Endothelial cell of umbilical vein (primary cell): ENCODE results near the gene ITGA2. TPM values are rescaled to one million over a fixed set of nuclear protein-coding genes. Genes with fewer than 3 reads are reported as not detected.

Source experiments
- BruUV-seq: library from RNA; stranded (reverse); fragments of 400-500 nt; replicated peaks from 2 replicates; lab custom pipeline; 2021; lab: Mats Ljungman, UMichigan
- CTCF ChIA-PET: fragments of 300-600, 350-600 bp; sonication (Branson Sonifier 250); formaldehyde crosslinking; loops from one replicate; lab custom pipeline; 2021; ENCODE audit warnings: antibody characterized with exemption, inconsistent platforms; lab: Charles Lee
- POLR2A ChIA-PET: fragments of 300-600, 350-600 bp; sonication (Branson Sonifier 250); formaldehyde crosslinking; loops from one replicate; lab custom pipeline; 2021; ENCODE audit warnings: antibody characterized with exemption, inconsistent platforms; lab: Charles Lee
- DNase-seq: peaks from one replicate; pipeline ENCODE4 v3.0.0-alpha.2; 2011; ENCODE audit warnings: low read depth, low spot score
- FAIRE-seq: peaks from 2 replicates; lab custom pipeline; 2011; peaks lifted over from hg19 to GRCh38; lab: Jason Lieb, UNC
- H2AFZ ChIP-seq: 2 replicates; pipeline ENCODE4 v1.6.0; 2012; ENCODE audit warnings: low read depth, low read length, control low read depth, inconsistent platforms
- H3K27ac ChIP-seq: 2 replicates; pipeline ENCODE4 v1.5.1; 2011; ENCODE audit warnings: low read depth, mild to moderate bottlenecking, control low read depth, low read length, moderate library complexity; ENCODE audit not compliant: insufficient read depth
- H3K27me3 ChIP-seq, 2 experiments: 2 replicates each; pipeline versions ENCODE4 v1.6.0 to v1.6.1; 2011; ENCODE audit warnings: low read length in 2 of 2, mixed read lengths in 1 of 2; ENCODE audit not compliant: control insufficient read depth in 2 of 2, insufficient read depth in 2 of 2
- H3K36me3 ChIP-seq, 2 experiments: 2 replicates in 1 of 2; 3 replicates in 1 of 2; pipeline ENCODE4 v1.5.1; 2011; ENCODE audit warnings: low read length in 2 of 2, mild to moderate bottlenecking in 1 of 2, moderate library complexity in 1 of 2; ENCODE audit not compliant: control insufficient read depth in 2 of 2, insufficient read depth in 2 of 2; ENCODE audit errors: extremely low read depth in 1 of 2
- H3K4me1 ChIP-seq: 3 replicates; pipeline ENCODE4 v1.5.1; 2011; ENCODE audit warnings: mild to moderate bottlenecking, low read length; ENCODE audit not compliant: control insufficient read depth, insufficient read depth; ENCODE audit errors: extremely low read depth
- H3K4me2 ChIP-seq: 2 replicates; pipeline ENCODE4 v1.6.1; 2011; ENCODE audit warnings: low read length, control low read depth, mixed read lengths; ENCODE audit not compliant: insufficient read depth
- H3K4me3 ChIP-seq, 3 experiments: fragments of 200-600 bp in 1 of 3; sonication (generic), shearing (Covaris generic) in 1 of 3; replicated peaks in 1 of 3; 2 replicates each; pipeline ENCODE4 v1.5.1; 2011 to 2016; ENCODE audit warnings: control low read depth in 3 of 3, low read length in 3 of 3, mild to moderate bottlenecking in 2 of 3, inconsistent platforms in 1 of 3, low read depth in 1 of 3, moderate library complexity in 1 of 3; ENCODE audit not compliant: insufficient read depth in 1 of 3
- H3K79me2 ChIP-seq: 2 replicates; pipeline ENCODE4 v1.6.0; 2012; ENCODE audit warnings: low read length, inconsistent platforms; ENCODE audit not compliant: control insufficient read depth, insufficient read depth
- H3K9ac ChIP-seq: replicated peaks from 2 replicates; pipeline ENCODE3; 2011; ENCODE audit warnings: low read length, control low read depth; ENCODE audit not compliant: insufficient read depth; ENCODE audit errors: extremely low read depth
- H3K9me1 ChIP-seq: replicated peaks from 3 replicates; pipeline ENCODE4 v1.6.0; 2011; ENCODE audit warnings: mild to moderate bottlenecking, low read length; ENCODE audit not compliant: control insufficient read depth, insufficient read depth; ENCODE audit errors: extremely low read depth
- H3K9me3 ChIP-seq: replicated peaks from 2 replicates; pipeline ENCODE4 v1.5.1; 2012; ENCODE audit warnings: low read length, inconsistent platforms; ENCODE audit not compliant: control insufficient read depth, insufficient read depth
- H4K20me1 ChIP-seq: replicated peaks from 2 replicates; pipeline ENCODE3; 2011; ENCODE audit warnings: mild to moderate bottlenecking, low read length; ENCODE audit not compliant: control insufficient read depth, insufficient read depth; ENCODE audit errors: extremely low read depth
- CTCF ChIP-seq, 2 donors: IDR thresholded peaks; 1 replicate in 1 of 2; 2 replicates in 1 of 2; pipeline ENCODE4 v1.5.1; 2011; ENCODE audit warnings: low read length in 2 of 2, mild to moderate bottlenecking in 2 of 2, moderate library complexity in 2 of 2, control low read depth in 1 of 2, inconsistent platforms in 1 of 2, low read depth in 1 of 2; ENCODE audit not compliant: insufficient read depth in 1 of 2; ENCODE audit errors: extremely low read depth in 1 of 2
- EZH2 ChIP-seq: IDR thresholded peaks from 2 replicates; pipeline ENCODE4 v1.6.1; 2012; ENCODE audit warnings: borderline replicate concordance, low read depth, mild to moderate bottlenecking, moderate library complexity, low read length, inconsistent platforms; ENCODE audit not compliant: severe bottlenecking
- FOS ChIP-seq: IDR thresholded peaks from 2 replicates; pipeline ENCODE4 v1.6.1; 2011; ENCODE audit warnings: mild to moderate bottlenecking, low read length, moderate library complexity, borderline replicate concordance; ENCODE audit not compliant: insufficient read depth
- GATA2 ChIP-seq: IDR thresholded peaks from 2 replicates; pipeline ENCODE4 v1.7.0; 2011; ENCODE audit warnings: low read depth, mild to moderate bottlenecking, moderate library complexity, mixed read lengths, low read length; ENCODE audit not compliant: insufficient read length, insufficient read depth
- JUN ChIP-seq: IDR thresholded peaks from 2 replicates; pipeline ENCODE4 v1.6.1; 2011; ENCODE audit warnings: borderline replicate concordance, low read depth; ENCODE audit not compliant: insufficient read length, insufficient read depth
- MAX ChIP-seq: IDR thresholded peaks from 2 replicates; pipeline ENCODE4 v1.6.1; 2011; ENCODE audit not compliant: insufficient read depth, insufficient read length
- MYC ChIP-seq: IDR thresholded peaks from one replicate; pipeline ENCODE4 v1.6.1; 2011; ENCODE audit warnings: mild to moderate bottlenecking, low read depth, low read length
- POLR2A ChIP-seq: IDR thresholded peaks from 2 replicates; pipeline ENCODE4 v1.6.1; 2012; ENCODE audit warnings: low read depth, mild to moderate bottlenecking, control low read depth, low read length
- POLR2AphosphoS5 ChIP-seq: IDR thresholded peaks from 2 replicates; pipeline ENCODE4 v1.6.1; 2012; ENCODE audit warnings: low read depth, mild to moderate bottlenecking, control low read depth, low read length, moderate library complexity; ENCODE audit not compliant: insufficient read depth
- dilution Hi-C: fragments of 300-500 bp; cut with MboI; formaldehyde crosslinking; loops from one replicate; pipeline ENCODE4 v1.15.0; 2019; ENCODE audit warnings: low sequenced_read_pairs; ENCODE audit not compliant: extremely low pct_ligation_motif_present
- intact Hi-C: fragments of 100-400 bp; cut with micrococcal nuclease; formaldehyde crosslinking; loops from one replicate; pipeline ENCODE4 v1.10.0; 2022
- polyA plus RNA-seq, 4 experiments: library from polyadenylated mRNA; depleted of rRNA in 3 of 4; stranded (reverse) in 3 of 4; unstranded in 1 of 4; fragments of >200 nt; gene quantifications; 2 replicates each; pipeline versions ENCODE4 v1.2.1 to v1.2.3, GENCODE V29; 2011 to 2012; ENCODE audit warnings: missing spikeins in 1 of 4
- total RNA-seq: library from RNA; stranded (reverse); gene quantifications from 2 replicates; pipeline ENCODE4 v1.2.3, GENCODE V29; 2021

Gene ITGA2
- total and polyA plus RNA-seq, 2 donors (not counting 3 experiments of a cell fraction or from before 2014, with no cell fraction given) = 11.2 to 62.3 TPM

- no peak for FAIRE-seq
- ChIA-PET POLR2A (no interaction called here), CTCF (interaction anchor here (0.8 to 2.6 kb wide), 5 partner anchors 9 to 92 kb away, joined by 3 to 10 read pairs (median 4); partner anchors contain the start of gene ITGA2)
- intact Hi-C loops (no loop called here), dilution Hi-C loops (no loop called here)
- Histone ChIP-seq H3K4me3 (peak overlapping the region in 1 of 3 experiments; percentile 12), H3K27ac (no peak overlapping the region), H3K9ac (no peak overlapping the region), H3K4me1 (peaks cover 51% of the 10 kb centered on the region), H3K4me2 (peak overlapping the region; percentile 53), H3K36me3 (peaks cover 0 to 5% of the 10 kb centered on the region in 2 experiments), H3K9me1 (no peaks in the 10 kb centered on the region), H3K79me2 (peaks cover 64% of the 10 kb centered on the region), H4K20me1 (no peaks in the 10 kb centered on the region), H3K9me3 (no peaks in the 10 kb centered on the region), H2AFZ (no peak overlapping the region), H3K27me3 (no peaks in the 10 kb centered on the region)
- no TSS peak for BruUV-seq
- peak; percentile 26 for DNase-seq
- TF ChIP-seq FOS = no peak
- TF ChIP-seq MYC = no peak
- TF ChIP-seq CTCF (IDR thresholded peaks at IDR 0.05; ENCODE audit: extremely low read depth in 1 of 2, insufficient read depth in 1 of 2, low read depth in 1 of 2, low read length in 2 of 2) = no peak
- no peak for TF ChIP-seq JUN
- no peak for TF ChIP-seq POLR2AphosphoS5
- no peak for TF ChIP-seq POLR2A
- TF ChIP-seq EZH2 = no peak
- no peak for TF ChIP-seq GATA2
- no peak for TF ChIP-seq MAX
Measured at GRCh38 chr5:53041071-53041692, 52.0 kb downstream of the ITGA2 start.
